Activated CD4-positive, alpha-beta T cell treated with anti-CD3 and anti-CD28 coated beads for 24 hours (primary cell): ENCODE results near the gene CEP120.

ENCODE experiments used
- DNase-seq, 2 donors: peaks; one replicate each; pipeline ENCODE4 v3.0.0-alpha.2; 2020; ENCODE audit warnings: low read depth in 2 of 2

Gene CEP120

DNA sequence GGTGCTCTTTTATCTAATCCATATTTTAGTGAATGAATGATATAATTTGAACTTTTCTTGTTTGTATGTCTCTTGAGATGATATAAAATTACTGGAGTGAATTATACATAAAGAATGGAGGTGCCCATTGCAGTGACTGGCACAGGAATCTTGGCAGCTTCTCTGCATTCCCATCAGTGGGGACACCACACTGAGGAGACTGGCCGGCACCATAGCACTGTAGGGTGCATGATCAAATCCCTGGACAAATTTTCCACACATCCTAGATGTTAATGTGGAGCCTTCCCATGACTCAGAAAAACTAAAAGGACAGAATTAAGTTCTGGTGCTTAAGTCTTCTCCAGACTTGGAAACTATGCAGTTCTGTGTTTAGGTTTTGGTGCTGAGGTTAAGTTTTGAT is 124.1 kb downstream of the CEP120 start:
- no peak for DNase-seq

- no peak for DNase-seq
Measured at GRCh38 chr5:123298335-123299030, 124.7 kb downstream of the CEP120 start.

- no peak for DNase-seq
Measured at GRCh38 chr5:123297866-123298265, 125.3 kb downstream of the CEP120 start.

- no peak for DNase-seq
Measured at GRCh38 chr5:123297198-123297831, 125.9 kb downstream of the CEP120 start.
